HEK293 (cell line): ENCODE data around the gene KCNK6.

Experiments used
- MZF1 ChIP-seq: fragments of 450-650 bp; formaldehyde crosslinking; IDR thresholded peaks from 2 replicates; pipeline ENCODE4 v1.5.1; 2017; ENCODE audit warnings: missing biosample characterization, missing genetic modification characterization, borderline replicate concordance
- OVOL3 ChIP-seq: fragments of 450-650 bp; formaldehyde crosslinking; IDR thresholded peaks from 2 replicates; pipeline ENCODE4 v1.5.1; 2016; ENCODE audit warnings: missing biosample characterization, missing genetic modification characterization
- WT1 ChIP-seq: fragments of 450-650 bp; formaldehyde crosslinking; IDR thresholded peaks from 2 replicates; pipeline ENCODE4 v1.5.1; 2016; ENCODE audit warnings: missing biosample characterization, missing genetic modification characterization
- ZFHX2 ChIP-seq: fragments of 450-650 bp; formaldehyde crosslinking; conservative IDR thresholded peaks from 2 replicates; pipeline ENCODE4 v1.5.1; 2016; ENCODE audit warnings: missing biosample characterization, missing genetic modification characterization
- ZFP3 ChIP-seq: fragments of 450-650 bp; formaldehyde crosslinking; IDR thresholded peaks from 2 replicates; pipeline ENCODE4 v1.5.1; 2016; ENCODE audit warnings: low read depth, missing biosample characterization, missing genetic modification characterization
- ZNF16 ChIP-seq: fragments of 450-650 bp; formaldehyde crosslinking; IDR thresholded peaks from 2 replicates; pipeline ENCODE4 v1.5.1; 2016; ENCODE audit warnings: low read depth, missing biosample characterization, missing genetic modification characterization
- ZNF19 ChIP-seq: fragments of 450-650 bp; formaldehyde crosslinking; IDR thresholded peaks from 2 replicates; pipeline ENCODE4; 2016; ENCODE audit warnings: missing biosample characterization, missing genetic modification characterization, low read depth
- ZNF202 ChIP-seq: fragments of 450-650 bp; formaldehyde crosslinking; IDR thresholded peaks from 2 replicates; pipeline ENCODE4 v1.5.1; 2016; ENCODE audit warnings: missing biosample characterization, missing genetic modification characterization, borderline replicate concordance
- ZNF37A ChIP-seq: fragments of 450-650 bp; IDR thresholded peaks from 2 replicates; pipeline ENCODE4 v1.5.1; 2018; ENCODE audit warnings: missing biosample characterization, missing genetic modification characterization
- ZNF501 ChIP-seq: fragments of 450-650 bp; formaldehyde crosslinking; IDR thresholded peaks from 2 replicates; pipeline ENCODE4 v1.5.1; 2016; ENCODE audit warnings: missing biosample characterization, missing genetic modification characterization
- ZNF510 ChIP-seq: fragments of 450-650 bp; formaldehyde crosslinking; IDR thresholded peaks from 2 replicates; pipeline ENCODE4 v1.5.1; 2018; ENCODE audit warnings: mild to moderate bottlenecking, missing genetic modification characterization, missing biosample characterization; ENCODE audit not compliant: insufficient replicate concordance
- ZNF530 ChIP-seq: fragments of 450-650 bp; formaldehyde crosslinking; IDR thresholded peaks from 2 replicates; pipeline ENCODE4 v1.5.1; 2016; ENCODE audit warnings: low read depth, missing biosample characterization, missing genetic modification characterization
- ZNF571 ChIP-seq: fragments of 450-650 bp; formaldehyde crosslinking; IDR thresholded peaks from 2 replicates; pipeline ENCODE4 v1.5.0; 2017; ENCODE audit warnings: missing biosample characterization, missing genetic modification characterization
- ZNF610 ChIP-seq: fragments of 450-650 bp; formaldehyde crosslinking; IDR thresholded peaks from 2 replicates; pipeline ENCODE4 v1.5.1; 2016; ENCODE audit warnings: missing biosample characterization, missing genetic modification characterization, borderline replicate concordance
- ZNF623 ChIP-seq: fragments of 450-650 bp; formaldehyde crosslinking; IDR thresholded peaks from 2 replicates; pipeline ENCODE4 v1.5.1; 2016; ENCODE audit warnings: missing biosample characterization, missing genetic modification characterization
- ZNF624 ChIP-seq: fragments of 450-650 bp; formaldehyde crosslinking; IDR thresholded peaks from 2 replicates; pipeline ENCODE4 v1.5.1; 2017; ENCODE audit warnings: missing biosample characterization, missing genetic modification characterization
- ZNF777 ChIP-seq: fragments of 450-650 bp; formaldehyde crosslinking; IDR thresholded peaks from 2 replicates; pipeline ENCODE4 v1.5.1; 2017; ENCODE audit warnings: missing biosample characterization, missing genetic modification characterization, borderline replicate concordance
- ZNF785 ChIP-seq: fragments of 450-650 bp; formaldehyde crosslinking; IDR thresholded peaks from 2 replicates; pipeline ENCODE4 v1.5.1; 2016; ENCODE audit warnings: missing biosample characterization, missing genetic modification characterization
- ZXDB ChIP-seq: fragments of 450-650 bp; formaldehyde crosslinking; IDR thresholded peaks from 2 replicates; pipeline ENCODE4 v1.5.1; 2016; ENCODE audit warnings: missing biosample characterization, missing genetic modification characterization
- TF ChIP-seq, protein P1 (sequence below): fragments of 450-650 bp; formaldehyde crosslinking; IDR thresholded peaks from 2 replicates; pipeline ENCODE4 v1.5.1; 2016; ENCODE audit warnings: missing biosample characterization, missing genetic modification characterization
- TF ChIP-seq, protein P2 (sequence below): fragments of 450-650 bp; formaldehyde crosslinking; IDR thresholded peaks from 2 replicates; pipeline ENCODE4 v1.5.1; 2016; ENCODE audit warnings: missing biosample characterization, missing genetic modification characterization
- TF ChIP-seq, protein P3 (sequence below): fragments of 450-650 bp; formaldehyde crosslinking; IDR thresholded peaks from 2 replicates; pipeline ENCODE4 v1.5.1; 2016; ENCODE audit warnings: missing biosample characterization, missing genetic modification characterization
- TF ChIP-seq, protein P4 (sequence below): fragments of 450-650 bp; IDR thresholded peaks from 2 replicates; pipeline ENCODE4 v1.5.1; 2018; ENCODE audit warnings: missing biosample characterization, mild to moderate bottlenecking, missing genetic modification characterization
- TF ChIP-seq, protein P5 (sequence below): fragments of 450-650 bp; formaldehyde crosslinking; conservative IDR thresholded peaks from 2 replicates; pipeline ENCODE4 v1.5.1; 2016; ENCODE audit warnings: low read depth, missing biosample characterization, missing genetic modification characterization
- TF ChIP-seq, protein P6 (sequence below): fragments of 450-650 bp; formaldehyde crosslinking; IDR thresholded peaks from 2 replicates; pipeline ENCODE4 v1.5.1; 2017; ENCODE audit warnings: missing biosample characterization, missing genetic modification characterization

KCNK6 gene

DNA sequence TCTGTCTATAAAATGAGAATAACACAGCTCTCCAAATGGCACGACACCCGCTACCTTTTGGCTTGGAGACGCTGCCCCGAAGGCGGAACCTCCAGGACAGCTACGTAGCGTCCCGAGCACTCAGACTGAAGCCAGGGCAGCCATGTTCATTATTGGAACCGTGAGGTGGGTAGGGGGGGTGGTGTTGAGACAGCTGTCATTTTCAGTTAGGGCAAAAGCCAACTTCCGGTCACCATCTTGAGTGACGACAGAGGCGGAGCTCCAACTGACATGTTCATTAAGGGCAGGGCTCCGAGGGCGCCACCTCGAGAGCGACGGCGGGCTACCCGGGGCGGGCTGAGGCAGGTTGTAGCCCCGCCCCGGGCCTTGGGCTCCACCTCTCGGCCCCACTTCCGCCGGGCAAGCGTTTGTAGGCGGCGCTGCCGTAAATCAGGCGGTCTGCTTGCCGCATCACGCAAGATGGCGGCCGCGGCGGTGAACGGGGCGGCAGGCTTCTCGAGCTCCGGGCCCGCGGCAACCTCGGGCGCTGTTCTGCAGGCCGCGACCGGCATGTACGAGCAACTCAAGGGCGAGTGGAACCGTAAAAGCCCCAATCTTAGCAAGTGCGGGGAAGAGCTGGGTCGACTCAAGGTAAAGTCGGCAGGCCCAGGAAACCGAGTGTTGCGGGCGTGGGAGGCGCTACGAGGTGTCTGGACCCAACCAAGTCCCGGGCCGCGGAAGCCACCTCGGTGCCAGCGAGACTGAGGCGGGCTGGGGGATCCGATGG is 54.9 kb downstream of the KCNK6 start, which contains the start of gene PSMD8 (continued):
- TF ChIP-seq, protein P1, sequence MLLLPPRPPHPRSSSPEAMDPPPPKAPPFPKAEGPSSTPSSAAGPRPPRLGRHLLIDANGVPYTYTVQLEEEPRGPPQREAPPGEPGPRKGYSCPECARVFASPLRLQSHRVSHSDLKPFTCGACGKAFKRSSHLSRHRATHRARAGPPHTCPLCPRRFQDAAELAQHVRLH (tag by site-specific recombination), result peak; percentile 99
- TF ChIP-seq OVOL3 (tag by site-specific recombination), result peak; percentile 99
- TF ChIP-seq, protein P2, sequence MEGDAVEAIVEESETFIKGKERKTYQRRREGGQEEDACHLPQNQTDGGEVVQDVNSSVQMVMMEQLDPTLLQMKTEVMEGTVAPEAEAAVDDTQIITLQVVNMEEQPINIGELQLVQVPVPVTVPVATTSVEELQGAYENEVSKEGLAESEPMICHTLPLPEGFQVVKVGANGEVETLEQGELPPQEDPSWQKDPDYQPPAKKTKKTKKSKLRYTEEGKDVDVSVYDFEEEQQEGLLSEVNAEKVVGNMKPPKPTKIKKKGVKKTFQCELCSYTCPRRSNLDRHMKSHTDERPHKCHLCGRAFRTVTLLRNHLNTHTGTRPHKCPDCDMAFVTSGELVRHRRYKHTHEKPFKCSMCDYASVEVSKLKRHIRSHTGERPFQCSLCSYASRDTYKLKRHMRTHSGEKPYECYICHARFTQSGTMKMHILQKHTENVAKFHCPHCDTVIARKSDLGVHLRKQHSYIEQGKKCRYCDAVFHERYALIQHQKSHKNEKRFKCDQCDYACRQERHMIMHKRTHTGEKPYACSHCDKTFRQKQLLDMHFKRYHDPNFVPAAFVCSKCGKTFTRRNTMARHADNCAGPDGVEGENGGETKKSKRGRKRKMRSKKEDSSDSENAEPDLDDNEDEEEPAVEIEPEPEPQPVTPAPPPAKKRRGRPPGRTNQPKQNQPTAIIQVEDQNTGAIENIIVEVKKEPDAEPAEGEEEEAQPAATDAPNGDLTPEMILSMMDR (tag by site-specific recombination), result peak; percentile 97
- TF ChIP-seq ZXDB (tag by site-specific recombination), result peak; percentile 97
- TF ChIP-seq WT1 (tag by site-specific recombination), result peak; percentile 76
- TF ChIP-seq ZFHX2 (tag by site-specific recombination), result peak; percentile 98
- peak; percentile 19 for TF ChIP-seq ZNF623 (tag by site-specific recombination)
- TF ChIP-seq, protein P3, sequence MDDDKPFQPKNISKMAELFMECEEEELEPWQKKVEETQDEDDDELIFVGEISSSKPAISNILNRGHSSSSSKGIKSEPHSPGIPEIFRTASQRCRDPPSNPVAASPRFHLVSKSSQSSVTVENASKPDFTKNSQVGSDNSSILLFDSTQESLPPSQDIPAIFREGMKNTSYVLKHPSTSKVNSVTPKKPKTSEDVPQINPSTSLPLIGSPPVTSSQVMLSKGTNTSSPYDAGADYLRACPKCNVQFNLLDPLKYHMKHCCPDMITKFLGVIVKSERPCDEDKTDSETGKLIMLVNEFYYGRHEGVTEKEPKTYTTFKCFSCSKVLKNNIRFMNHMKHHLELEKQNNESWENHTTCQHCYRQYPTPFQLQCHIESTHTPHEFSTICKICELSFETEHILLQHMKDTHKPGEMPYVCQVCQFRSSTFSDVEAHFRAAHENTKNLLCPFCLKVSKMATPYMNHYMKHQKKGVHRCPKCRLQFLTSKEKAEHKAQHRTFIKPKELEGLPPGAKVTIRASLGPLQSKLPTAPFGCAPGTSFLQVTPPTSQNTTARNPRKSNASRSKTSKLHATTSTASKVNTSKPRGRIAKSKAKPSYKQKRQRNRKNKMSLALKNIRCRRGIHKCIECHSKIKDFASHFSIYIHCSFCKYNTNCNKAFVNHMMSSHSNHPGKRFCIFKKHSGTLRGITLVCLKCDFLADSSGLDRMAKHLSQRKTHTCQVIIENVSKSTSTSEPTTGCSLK, result no peak
- peak; percentile 38; the same call in 1 of the 2 replicates for TF ChIP-seq ZNF785 (tag by site-specific recombination)
- TF ChIP-seq, protein P4, sequence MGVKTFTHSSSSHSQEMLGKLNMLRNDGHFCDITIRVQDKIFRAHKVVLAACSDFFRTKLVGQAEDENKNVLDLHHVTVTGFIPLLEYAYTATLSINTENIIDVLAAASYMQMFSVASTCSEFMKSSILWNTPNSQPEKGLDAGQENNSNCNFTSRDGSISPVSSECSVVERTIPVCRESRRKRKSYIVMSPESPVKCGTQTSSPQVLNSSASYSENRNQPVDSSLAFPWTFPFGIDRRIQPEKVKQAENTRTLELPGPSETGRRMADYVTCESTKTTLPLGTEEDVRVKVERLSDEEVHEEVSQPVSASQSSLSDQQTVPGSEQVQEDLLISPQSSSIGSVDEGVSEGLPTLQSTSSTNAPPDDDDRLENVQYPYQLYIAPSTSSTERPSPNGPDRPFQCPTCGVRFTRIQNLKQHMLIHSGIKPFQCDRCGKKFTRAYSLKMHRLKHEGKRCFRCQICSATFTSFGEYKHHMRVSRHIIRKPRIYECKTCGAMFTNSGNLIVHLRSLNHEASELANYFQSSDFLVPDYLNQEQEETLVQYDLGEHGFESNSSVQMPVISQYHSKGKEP (tag by site-specific recombination), result peak; percentile 59; the same call in 1 of the 2 replicates
- no peak for TF ChIP-seq ZNF530 (tag by site-specific recombination)
- TF ChIP-seq ZNF777 (tag by site-specific recombination), result peak; percentile 75; the same call in 1 of the 2 replicates
- TF ChIP-seq MZF1 (tag by site-specific recombination), result 0 out of 2 replicates have a peak, but pooled peaks have one; percentile 23
- TF ChIP-seq ZNF571 (tag by site-specific recombination), result no peak
- TF ChIP-seq ZNF37A (tag by site-specific recombination), result no peak
- peak; percentile 36; the same call in 1 of the 2 replicates for TF ChIP-seq ZNF16 (tag by site-specific recombination)
- TF ChIP-seq ZFP3, result peak; percentile 10; the same call in 1 of the 2 replicates
- TF ChIP-seq ZNF510, result no peak
- peak; percentile 100 for TF ChIP-seq ZNF501 (tag by site-specific recombination)
- TF ChIP-seq, protein P5, sequence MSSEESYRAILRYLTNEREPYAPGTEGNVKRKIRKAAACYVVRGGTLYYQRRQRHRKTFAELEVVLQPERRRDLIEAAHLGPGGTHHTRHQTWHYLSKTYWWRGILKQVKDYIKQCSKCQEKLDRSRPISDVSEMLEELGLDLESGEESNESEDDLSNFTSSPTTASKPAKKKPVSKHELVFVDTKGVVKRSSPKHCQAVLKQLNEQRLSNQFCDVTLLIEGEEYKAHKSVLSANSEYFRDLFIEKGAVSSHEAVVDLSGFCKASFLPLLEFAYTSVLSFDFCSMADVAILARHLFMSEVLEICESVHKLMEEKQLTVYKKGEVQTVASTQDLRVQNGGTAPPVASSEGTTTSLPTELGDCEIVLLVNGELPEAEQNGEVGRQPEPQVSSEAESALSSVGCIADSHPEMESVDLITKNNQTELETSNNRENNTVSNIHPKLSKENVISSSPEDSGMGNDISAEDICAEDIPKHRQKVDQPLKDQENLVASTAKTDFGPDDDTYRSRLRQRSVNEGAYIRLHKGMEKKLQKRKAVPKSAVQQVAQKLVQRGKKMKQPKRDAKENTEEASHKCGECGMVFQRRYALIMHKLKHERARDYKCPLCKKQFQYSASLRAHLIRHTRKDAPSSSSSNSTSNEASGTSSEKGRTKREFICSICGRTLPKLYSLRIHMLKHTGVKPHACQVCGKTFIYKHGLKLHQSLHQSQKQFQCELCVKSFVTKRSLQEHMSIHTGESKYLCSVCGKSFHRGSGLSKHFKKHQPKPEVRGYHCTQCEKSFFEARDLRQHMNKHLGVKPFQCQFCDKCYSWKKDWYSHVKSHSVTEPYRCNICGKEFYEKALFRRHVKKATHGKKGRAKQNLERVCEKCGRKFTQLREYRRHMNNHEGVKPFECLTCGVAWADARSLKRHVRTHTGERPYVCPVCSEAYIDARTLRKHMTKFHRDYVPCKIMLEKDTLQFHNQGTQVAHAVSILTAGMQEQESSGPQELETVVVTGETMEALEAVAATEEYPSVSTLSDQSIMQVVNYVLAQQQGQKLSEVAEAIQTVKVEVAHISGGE (tag by site-specific recombination), result peak; percentile 95
- no peak for TF ChIP-seq ZNF202
- 0 out of 2 replicates have a peak, but pooled peaks have one; percentile 36 for TF ChIP-seq ZNF19
- TF ChIP-seq, protein P6, sequence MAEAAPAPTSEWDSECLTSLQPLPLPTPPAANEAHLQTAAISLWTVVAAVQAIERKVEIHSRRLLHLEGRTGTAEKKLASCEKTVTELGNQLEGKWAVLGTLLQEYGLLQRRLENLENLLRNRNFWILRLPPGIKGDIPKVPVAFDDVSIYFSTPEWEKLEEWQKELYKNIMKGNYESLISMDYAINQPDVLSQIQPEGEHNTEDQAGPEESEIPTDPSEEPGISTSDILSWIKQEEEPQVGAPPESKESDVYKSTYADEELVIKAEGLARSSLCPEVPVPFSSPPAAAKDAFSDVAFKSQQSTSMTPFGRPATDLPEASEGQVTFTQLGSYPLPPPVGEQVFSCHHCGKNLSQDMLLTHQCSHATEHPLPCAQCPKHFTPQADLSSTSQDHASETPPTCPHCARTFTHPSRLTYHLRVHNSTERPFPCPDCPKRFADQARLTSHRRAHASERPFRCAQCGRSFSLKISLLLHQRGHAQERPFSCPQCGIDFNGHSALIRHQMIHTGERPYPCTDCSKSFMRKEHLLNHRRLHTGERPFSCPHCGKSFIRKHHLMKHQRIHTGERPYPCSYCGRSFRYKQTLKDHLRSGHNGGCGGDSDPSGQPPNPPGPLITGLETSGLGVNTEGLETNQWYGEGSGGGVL (tag by site-specific recombination), result peak; percentile 30; the same call in 1 of the 2 replicates
- peak; percentile 73 for TF ChIP-seq ZNF610 (tag by site-specific recombination)
- TF ChIP-seq ZNF624 (tag by site-specific recombination), result no peak
